DLD1 (cell line): ENCODE measurements around the gene HSPG2.

Source experiments
- in situ Hi-C: cut with HindIII; loops from 2 replicates; pipeline ENCODE4 v1.10.0; 2017; ENCODE audit warnings: low sequenced_read_pairs

The HSPG2 gene

DNA sequence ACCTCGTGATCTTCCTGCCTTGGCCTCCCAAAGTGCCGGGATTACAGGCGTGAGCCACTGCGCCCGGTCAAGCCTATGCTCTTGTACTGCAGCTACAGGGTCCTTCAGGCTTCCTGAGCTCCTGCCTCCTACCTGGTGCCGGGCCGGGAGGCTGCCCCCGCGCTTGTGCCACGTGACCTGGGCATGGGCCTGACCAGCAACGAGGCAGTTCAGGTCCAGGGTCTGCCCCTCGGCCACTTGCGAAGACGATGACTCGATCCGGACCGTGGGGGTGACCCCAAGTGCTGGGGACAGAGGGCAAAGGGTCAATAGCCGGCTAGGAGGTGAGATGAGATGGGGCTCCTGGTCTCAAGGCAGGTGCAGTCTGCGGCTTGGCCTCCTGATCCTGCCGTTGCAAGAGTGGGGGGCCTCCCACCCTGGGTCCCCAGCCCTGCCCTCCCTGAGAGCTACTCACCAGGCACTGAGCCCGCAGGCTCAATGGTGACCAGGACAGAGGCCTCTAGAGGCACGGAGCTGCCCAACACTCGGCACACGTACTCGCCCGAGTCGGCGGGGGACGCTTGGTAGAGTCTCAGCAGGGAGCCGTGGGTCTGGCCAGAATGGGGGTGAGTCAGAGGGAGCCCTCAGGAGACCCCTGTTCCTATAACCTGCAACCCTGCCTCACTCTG is 87.1 kb downstream of the HSPG2 start:
- in situ Hi-C loops, result no loop called here

DNA sequence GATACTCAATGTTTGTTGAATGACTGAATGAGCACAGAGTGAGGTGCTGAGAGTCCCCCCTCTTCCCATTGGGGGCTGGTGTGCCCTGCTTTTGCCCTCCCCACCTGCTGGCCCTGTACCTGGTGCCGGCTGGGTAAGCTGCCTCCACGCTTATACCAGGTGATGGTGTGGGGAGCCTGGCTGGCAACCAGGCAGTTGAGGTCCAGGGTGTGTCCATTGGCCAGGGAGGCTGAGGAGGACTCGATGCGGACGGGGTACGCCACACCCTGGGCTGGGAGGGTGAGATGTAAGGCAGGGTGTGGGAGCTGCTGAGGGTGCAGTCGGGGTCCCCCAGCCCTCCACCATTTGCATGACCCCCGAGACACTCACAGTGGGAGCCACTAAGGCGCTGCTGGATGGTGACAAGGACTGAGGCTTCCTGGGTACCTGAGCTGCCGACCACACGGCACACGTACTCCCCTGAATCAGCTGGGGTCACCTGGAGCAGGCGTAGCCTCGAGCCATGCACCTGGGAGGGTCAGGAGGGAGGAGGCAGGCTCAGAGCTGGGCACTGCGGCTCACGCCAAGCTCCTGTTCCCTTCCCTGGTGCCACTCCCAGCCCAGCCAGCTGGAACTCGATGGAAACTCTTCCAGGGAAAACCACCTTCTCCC is 88.5 kb downstream of the HSPG2 start:
- in situ Hi-C loops, result no loop called here

GRCh38 chr1:21847223-21848205 is 89.6 kb downstream of the HSPG2 start:
- in situ Hi-C loops, result no loop called here

GRCh38 chr1:21845646-21846641 is 91.2 kb downstream of the HSPG2 start:
- in situ Hi-C loops, result no loop called here

DNA sequence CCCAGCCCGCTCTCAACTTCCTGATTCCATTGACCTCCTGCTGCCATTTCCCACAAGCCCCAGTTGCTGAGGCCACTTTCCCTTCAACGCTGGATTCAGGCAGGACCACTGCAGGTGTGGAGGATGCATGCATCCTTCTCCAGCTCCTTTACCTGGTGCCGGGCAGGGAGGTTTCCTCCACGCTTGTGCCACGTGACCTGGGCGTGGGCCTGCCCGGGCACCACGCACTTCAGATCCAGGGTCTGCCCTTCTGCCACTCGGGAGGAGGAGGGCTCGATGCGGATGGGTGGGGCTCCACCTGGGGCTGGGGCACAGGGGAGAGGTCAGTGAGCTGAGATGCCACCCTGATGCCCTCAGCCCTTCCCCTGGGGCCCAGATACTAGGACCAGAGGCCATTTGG is 93.1 kb downstream of the HSPG2 start:
- in situ Hi-C loops, result no loop called here

GRCh38 chr1:21843208-21843607 is 93.9 kb downstream of the HSPG2 start:
- in situ Hi-C loops, result no loop called here

- in situ Hi-C loops, result no loop called here
Measured at GRCh38 chr1:21842606-21843162, 94.4 kb downstream of the HSPG2 start.

- in situ Hi-C loops, result no loop called here
Measured at GRCh38 chr1:21841852-21842466, 95.2 kb downstream of the HSPG2 start.

- in situ Hi-C loops, result no loop called here
Measured at GRCh38 chr1:21840981-21841380, 96.1 kb downstream of the HSPG2 start.

DNA sequence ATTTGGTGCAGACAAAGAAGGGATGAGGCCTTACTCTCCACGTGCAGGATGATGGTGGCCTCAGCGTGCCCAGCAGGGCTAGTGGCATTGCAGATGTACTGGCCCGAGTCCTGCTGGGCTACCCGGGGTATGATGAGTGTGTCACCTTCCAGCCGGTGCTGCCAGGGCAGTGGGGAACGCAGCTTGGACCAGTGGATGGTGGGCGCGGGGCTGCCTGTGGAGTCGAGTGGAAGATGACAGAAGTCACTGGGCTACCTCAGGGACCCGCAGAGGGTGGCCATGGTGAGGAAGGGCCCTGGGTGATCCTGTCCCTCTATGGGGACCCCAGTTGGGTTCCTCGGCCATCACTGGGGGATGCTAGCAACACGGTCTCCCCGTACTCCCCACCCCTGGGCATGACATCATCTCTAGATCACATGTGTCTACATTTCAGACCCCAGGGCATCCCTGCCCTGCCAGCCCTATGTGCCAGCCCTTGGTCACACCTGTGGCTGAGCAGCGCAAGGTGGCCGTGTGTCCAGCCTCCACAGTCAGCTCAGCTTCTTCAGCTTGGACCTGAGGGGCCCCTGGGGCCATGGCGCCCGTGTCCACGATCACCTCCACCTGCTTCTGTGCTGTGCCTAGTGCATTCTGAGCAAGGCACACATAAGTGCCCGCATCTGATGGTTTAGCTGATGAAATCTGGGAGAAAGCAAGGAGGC is 97.6 kb downstream of the HSPG2 start:
- in situ Hi-C loops, result no loop called here

GRCh38 chr1:21838359-21839157 is 98.6 kb downstream of the HSPG2 start:
- in situ Hi-C loops, result no loop called here

GRCh38 chr1:21837476-21837875 is 99.6 kb downstream of the HSPG2 start:
- in situ Hi-C loops, result no loop called here

DNA sequence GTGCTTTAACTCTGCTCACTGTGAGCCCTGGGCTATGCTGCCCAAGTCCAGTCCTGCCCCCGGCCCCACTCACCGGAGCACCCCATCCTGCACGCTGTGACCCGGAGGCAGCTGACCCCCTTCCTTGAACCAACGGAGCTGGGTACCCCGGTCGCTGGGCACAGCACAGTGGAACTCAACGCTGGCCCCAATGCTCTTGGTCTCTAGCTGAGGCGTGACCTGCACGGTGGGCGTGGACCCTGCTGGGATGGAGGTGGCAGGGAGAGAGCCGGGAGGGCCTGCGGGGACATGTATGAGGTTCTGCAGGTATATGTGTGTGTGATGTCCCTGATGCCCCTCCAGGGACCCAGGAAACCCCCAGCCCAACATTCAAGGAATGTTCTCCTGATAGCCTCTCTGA is 100.4 kb downstream of the HSPG2 start:
- in situ Hi-C loops, result no loop called here

GRCh38 chr1:21836010-21836409 is 101.1 kb downstream of the HSPG2 start:
- in situ Hi-C loops, result no loop called here

DNA sequence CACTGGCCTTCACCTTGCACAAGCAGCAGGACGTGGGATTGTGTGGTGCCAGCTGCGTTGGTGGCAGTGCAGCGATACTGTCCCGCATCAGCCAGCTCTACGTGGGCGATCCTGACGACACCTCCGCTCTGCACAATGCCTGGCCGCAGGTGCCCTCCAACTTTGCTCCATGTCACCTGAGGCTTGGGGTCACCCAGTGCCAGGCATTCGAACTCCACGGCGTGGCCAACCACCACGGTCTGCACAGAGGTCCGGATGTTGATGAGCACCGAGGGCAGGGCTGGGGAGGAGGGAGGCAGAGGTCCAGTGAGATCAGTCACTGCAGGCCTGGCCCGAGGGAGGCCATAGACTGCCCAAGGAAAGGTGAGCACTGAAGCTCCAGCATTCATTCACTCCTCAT is 102.4 kb downstream of the HSPG2 start:
- in situ Hi-C loops, result no loop called here

DNA sequence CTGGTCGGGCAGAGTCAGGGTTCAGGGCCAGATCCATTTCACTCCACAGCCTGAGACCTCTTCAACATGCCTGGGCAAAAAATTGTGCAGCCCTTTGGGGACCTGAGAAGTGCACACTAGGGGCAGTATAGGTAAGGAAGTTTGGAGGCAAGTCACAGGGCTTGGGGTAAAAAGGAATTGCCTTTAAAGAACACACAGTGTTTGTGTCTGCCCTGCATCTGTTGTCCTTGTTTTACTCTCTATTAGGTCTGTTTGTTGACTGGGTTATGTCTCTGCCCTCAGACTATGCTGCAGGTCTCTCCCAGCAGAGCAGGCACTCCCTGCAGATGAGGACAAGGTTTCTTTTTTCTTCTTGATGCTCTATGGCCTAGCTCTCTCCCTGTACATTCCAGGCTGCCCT is 103.0 kb downstream of the HSPG2 start:
- in situ Hi-C loops, result no loop called here

GRCh38 chr1:21833392-21833976 is 103.6 kb downstream of the HSPG2 start:
- in situ Hi-C loops, result no loop called here

DNA sequence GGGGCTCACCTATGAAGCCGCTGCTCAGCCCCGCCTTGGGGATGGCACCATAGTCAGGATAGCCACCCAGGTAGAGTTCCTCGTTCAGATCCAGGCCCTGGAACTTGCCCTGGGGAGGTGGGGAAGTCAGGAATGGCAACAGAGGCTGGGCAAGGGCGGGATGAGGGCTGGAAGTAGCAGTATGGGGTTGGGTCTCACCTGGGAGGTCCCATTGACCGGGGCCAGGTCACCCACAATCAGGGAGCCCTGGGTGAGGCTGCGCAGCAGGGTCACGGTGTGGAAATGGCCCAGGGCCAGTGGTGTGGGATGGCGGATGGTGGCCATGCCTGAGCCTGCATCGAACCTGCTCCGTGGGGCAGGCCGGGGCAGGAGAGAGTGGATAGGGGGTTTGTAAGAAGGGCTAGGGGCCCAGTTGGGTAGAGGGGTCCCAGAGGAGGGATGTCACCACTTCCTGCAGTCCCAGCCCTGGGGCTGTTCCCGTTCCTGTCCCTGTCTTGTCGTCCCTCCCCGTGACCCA is 105.6 kb downstream of the HSPG2 start:
- in situ Hi-C loops, result no loop called here
